HFF-Myc (cell line): Measurements from ENCODE around the gene FAM8A1.

ENCODE experiments used
- DNase-seq: peaks from one replicate; pipeline ENCODE4 v3.0.0-alpha.2; 2011; ENCODE audit warnings: low read depth; ENCODE audit errors: extremely low read depth
- H3K4me3 ChIP-seq: replicated peaks from 2 replicates; pipeline ENCODE4 v1.5.1; 2011; ENCODE audit warnings: low read depth, mild to moderate bottlenecking, control low read depth, low read length
- CTCF ChIP-seq: IDR thresholded peaks from 2 replicates; pipeline ENCODE4 v1.5.1; 2012; ENCODE audit warnings: mild to moderate bottlenecking, low read depth, low read length, control low read depth; ENCODE audit errors: missing control alignments

Gene FAM8A1

GRCh38 chr6:17633465-17634188, 33.5 kb downstream of the FAM8A1 start:
- DNase-seq: no peak
- no peak for TF ChIP-seq CTCF
- no peak overlapping the region for H3K4me3 ChIP-seq

GRCh38 chr6:17635568-17635967, 35.5 kb downstream of the FAM8A1 start:
- no peak for DNase-seq
- no peak for TF ChIP-seq CTCF
- H3K4me3 ChIP-seq: no peak overlapping the region

GRCh38 chr6:17638212-17638715, 38.2 kb downstream of the FAM8A1 start:
- TF ChIP-seq CTCF: no peak
- DNase-seq: no peak
- no peak overlapping the region for H3K4me3 ChIP-seq

- TF ChIP-seq CTCF: no peak
- no peak for DNase-seq
- no peak overlapping the region for H3K4me3 ChIP-seq
Observed at GRCh38 chr6:17640477-17640917, 40.4 kb downstream of the FAM8A1 start.

GRCh38 chr6:17648745-17649144, 48.6 kb downstream of the FAM8A1 start:
- DNase-seq: no peak
- TF ChIP-seq CTCF: no peak
- H3K4me3 ChIP-seq: no peak overlapping the region

- no peak for DNase-seq
- no peak overlapping the region for H3K4me3 ChIP-seq
- TF ChIP-seq CTCF: no peak
Observed at GRCh38 chr6:17650656-17651309, 50.7 kb downstream of the FAM8A1 start.
